H9 (cell line): Measurements from ENCODE around the gene DUSP5. TPM values are rescaled to one million over a fixed set of nuclear protein-coding genes. Genes with fewer than 3 reads are reported as not detected.

Experiments
- DNase-seq: peaks from one replicate; pipeline ENCODE4 v3.0.0-alpha.2; 2017
- H2AFZ ChIP-seq: one replicate; pipeline ENCODE4 v1.6.1; 2013; ENCODE audit warnings: mild to moderate bottlenecking, low read length, control low read depth, moderate library complexity
- H2AK5ac ChIP-seq: 2 replicates; pipeline ENCODE4 v1.6.1; 2013; ENCODE audit warnings: low read length, control low read depth, mixed read lengths; ENCODE audit not compliant: insufficient read length
- H2BK120ac ChIP-seq: one replicate; pipeline ENCODE4 v1.6.1; 2013; ENCODE audit warnings: low read depth, mild to moderate bottlenecking, low read length, control low read depth, inconsistent platforms; ENCODE audit not compliant: poor library complexity, severe bottlenecking
- H2BK12ac ChIP-seq: 2 replicates; pipeline ENCODE4 v1.6.1; 2013; ENCODE audit warnings: low read length, control low read depth, mixed read lengths, low read depth; ENCODE audit not compliant: insufficient read length
- H2BK15ac ChIP-seq: 2 replicates; pipeline ENCODE4 v1.6.1; 2013; ENCODE audit warnings: low read depth, low read length, control low read depth
- H2BK20ac ChIP-seq: one replicate; pipeline ENCODE4 v1.6.1; 2013; ENCODE audit warnings: low read depth, mild to moderate bottlenecking, low read length, control low read depth, inconsistent platforms; ENCODE audit not compliant: poor library complexity, severe bottlenecking
- H2BK5ac ChIP-seq: 2 replicates; pipeline ENCODE4 v1.6.1; 2013; ENCODE audit warnings: low read length, control low read depth, mixed read lengths; ENCODE audit not compliant: insufficient read length
- H3K14ac ChIP-seq: 2 replicates; pipeline ENCODE4 v1.6.1; 2013; ENCODE audit warnings: low read length, control low read depth; ENCODE audit not compliant: insufficient read depth
- H3K18ac ChIP-seq: 2 replicates; pipeline ENCODE4 v1.6.1; 2013; ENCODE audit warnings: low read depth, mild to moderate bottlenecking, mixed read lengths, low read length, control low read depth; ENCODE audit not compliant: insufficient read length
- H3K23ac ChIP-seq: 2 replicates; pipeline ENCODE4 v1.6.1; 2013; ENCODE audit warnings: low read length, control low read depth, mixed read lengths, low read depth; ENCODE audit not compliant: insufficient read length
- H3K23me2 ChIP-seq: 2 replicates; pipeline ENCODE4 v1.6.1; 2013; ENCODE audit warnings: low read depth, mild to moderate bottlenecking, mixed read lengths, low read length, control low read depth; ENCODE audit not compliant: insufficient read length, poor library complexity, severe bottlenecking
- H3K27ac ChIP-seq: 2 replicates; pipeline ENCODE4 v1.5.1; 2013; ENCODE audit warnings: low read length, control low read depth, mixed read lengths, low read depth; ENCODE audit not compliant: insufficient read length
- H3K27me3 ChIP-seq: 2 replicates; pipeline ENCODE4 v1.6.1; 2013; ENCODE audit warnings: low read length, control low read depth, inconsistent platforms; ENCODE audit not compliant: insufficient read depth
- H3K4ac ChIP-seq: 2 replicates; pipeline ENCODE4 v1.6.1; 2013; ENCODE audit warnings: low read depth, mild to moderate bottlenecking, control low read depth, inconsistent platforms, low read length, moderate library complexity
- H3K4me1 ChIP-seq: 2 replicates; pipeline ENCODE4 v1.6.1; 2013; ENCODE audit warnings: low read length, control low read depth, inconsistent platforms; ENCODE audit not compliant: insufficient read depth
- H3K4me2 ChIP-seq: 2 replicates; pipeline ENCODE4 v1.6.1; 2013; ENCODE audit warnings: low read length, control low read depth, mixed read lengths; ENCODE audit not compliant: insufficient read length, insufficient read depth
- H3K56ac ChIP-seq: 2 replicates; pipeline ENCODE4 v1.6.1; 2013; ENCODE audit warnings: low read depth, mild to moderate bottlenecking, mixed read lengths, low read length, control low read depth; ENCODE audit not compliant: insufficient read length
- H3K79me1 ChIP-seq: 2 replicates; pipeline ENCODE4 v1.6.1; 2013; ENCODE audit warnings: low read depth, mild to moderate bottlenecking, moderate library complexity, low read length, control low read depth, inconsistent platforms; ENCODE audit not compliant: insufficient read depth, poor library complexity, severe bottlenecking
- H3K79me2 ChIP-seq: 2 replicates; pipeline ENCODE4 v1.6.1; 2013; ENCODE audit warnings: low read length, control low read depth, inconsistent platforms; ENCODE audit not compliant: insufficient read depth
- H3K9ac ChIP-seq: 2 replicates; pipeline ENCODE4 v1.6.1; 2013; ENCODE audit warnings: low read length, control low read depth, mixed read lengths; ENCODE audit not compliant: insufficient read length; ENCODE audit errors: extremely low read depth
- H3K9me3 ChIP-seq: one replicate; pipeline ENCODE4 v1.6.1; 2013; ENCODE audit warnings: low read depth, low read length, inconsistent platforms; ENCODE audit not compliant: control insufficient read depth
- H3T11ph ChIP-seq: one replicate; pipeline ENCODE4 v1.6.1; 2013; ENCODE audit warnings: mild to moderate bottlenecking, low read length, control low read depth, inconsistent platforms
- H4K20me1 ChIP-seq: one replicate; pipeline ENCODE4 v1.6.1; 2013; ENCODE audit not compliant: control insufficient read depth, insufficient read length, insufficient read depth
- H4K5ac ChIP-seq: 2 replicates; pipeline ENCODE4 v1.6.1; 2013; ENCODE audit warnings: low read depth, mild to moderate bottlenecking, mixed read lengths, low read length, control low read depth; ENCODE audit not compliant: insufficient read length
- H4K8ac ChIP-seq: replicated peaks from 2 replicates; pipeline ENCODE4 v1.6.1; 2013; ENCODE audit warnings: low read length, control low read depth, mixed read lengths, low read depth; ENCODE audit not compliant: insufficient read length
- H4K91ac ChIP-seq: 2 replicates; pipeline ENCODE4 v1.6.1; 2013; ENCODE audit warnings: low read depth, mild to moderate bottlenecking, moderate library complexity, mixed read lengths, low read length, control low read depth; ENCODE audit not compliant: insufficient read length
- H3K27ac Mint-ChIP-seq, 3 experiments: 2 replicates in 2 of 3; 3 replicates in 1 of 3; pipeline ENCODE4 v1.8.0; 2020 to 2021; ENCODE audit warnings: mixed read lengths in 3 of 3, mild to moderate bottlenecking in 1 of 3, moderate library complexity in 1 of 3
- H3K27me3 Mint-ChIP-seq: 2 replicates; pipeline ENCODE4 v1.8.0; 2021; ENCODE audit warnings: low read depth, mild to moderate bottlenecking, moderate library complexity, mixed read lengths
- H3K36me3 Mint-ChIP-seq, 3 experiments: 2 replicates in 2 of 3; 3 replicates in 1 of 3; pipeline ENCODE4 v1.8.0; 2020 to 2021; ENCODE audit warnings: low read depth in 3 of 3, mixed read lengths in 3 of 3; ENCODE audit not compliant: insufficient read depth in 1 of 3
- H3K4me1 Mint-ChIP-seq, 2 experiments: 2 replicates each; pipeline ENCODE4 v1.8.0; 2020; ENCODE audit warnings: mixed read lengths in 2 of 2
- H3K4me3 Mint-ChIP-seq, 2 experiments: 2 replicates in 1 of 2; 3 replicates in 1 of 2; pipeline ENCODE4 v1.8.0; 2020 to 2021; ENCODE audit warnings: mild to moderate bottlenecking in 2 of 2, mixed read lengths in 2 of 2, moderate library complexity in 1 of 2
- H3K9me3 Mint-ChIP-seq, 2 experiments: 2 replicates in 1 of 2; 3 replicates in 1 of 2; pipeline ENCODE4 v1.8.0; 2020; ENCODE audit warnings: mild to moderate bottlenecking in 2 of 2, mixed read lengths in 2 of 2, moderate library complexity in 1 of 2
- WGBS: extraction: QIAGEN DNeasy Blood & Tissue Kit; methylation state at CpG from one replicate; pipeline ENCODE4 v1.1.7; 2013; ENCODE audit warnings: missing lambda C conversion rate, low lambda C conversion rate, mixed read lengths; ENCODE audit not compliant: insufficient read length; ENCODE audit errors: extremely low coverage; 5-methylcytosine and 5-hydroxymethylcytosine counted together
- total RNA-seq: library from RNA; stranded (reverse); gene quantifications from 2 replicates; pipeline ENCODE4 v1.2.1, GENCODE V29; 2021
- TF ChIP-seq, protein P1 (sequence below): fragments of 200-600 bp; sonication (generic); conservative IDR thresholded peaks from 3 replicates; pipeline ENCODE4 v1.8.0; 2021; ENCODE audit warnings: antibody characterized with exemption, mild to moderate bottlenecking

DUSP5 gene
- total RNA-seq, 1 experiment from 2014 or later: 29.3 TPM

- no peak overlapping the region for H3T11ph ChIP-seq
- H3K4me2 ChIP-seq: peak overlapping the region; percentile 47
- peaks cover 21% of the 10 kb centered on the region; the same call in 1 of the 2 replicates for H3K79me2 ChIP-seq
- Mint-ChIP-seq H3K27ac (peak overlapping the region in 1 of 3 experiments; percentile 93; a peak in 2 of 7 replicates), H3K4me1 (peaks cover 50 to 57% of the 10 kb centered on the region in 2 experiments), H3K27me3 (peaks cover 38% of the 10 kb centered on the region), H3K4me3 (peak overlapping the region; percentile 78 to 92), H3K36me3 (peaks cover 10 to 27% (median 16%) of the 10 kb centered on the region in 3 experiments; a peak in 4 of 7 replicates), H3K9me3 (peaks cover 0 to 2% of the 10 kb centered on the region in 2 experiments; a peak in 3 of 5 replicates)
- H3K4ac ChIP-seq: no peak overlapping the region
- no peak overlapping the region for H2BK12ac ChIP-seq
- H3K27ac ChIP-seq: no peak overlapping the region
- no peak overlapping the region for H2AK5ac ChIP-seq
- no peaks in the 10 kb centered on the region; the same call in 1 of the 2 replicates for H3K27me3 ChIP-seq
- no peak overlapping the region for H3K14ac ChIP-seq
- peaks cover 25% of the 10 kb centered on the region for H3K23me2 ChIP-seq
- no peak overlapping the region for H3K23ac ChIP-seq
- H3K4me1 ChIP-seq: peaks cover 12% of the 10 kb centered on the region
- no peak overlapping the region for H2BK5ac ChIP-seq
- H4K8ac ChIP-seq: no peak overlapping the region
- no peak overlapping the region for H3K9ac ChIP-seq
- H2AFZ ChIP-seq: no peak overlapping the region
- H3K9me3 ChIP-seq: no peaks in the 10 kb centered on the region
- WGBS: no CpG with 5 or more reads among the region's 9 CpGs
- no peak for DNase-seq
- no peak overlapping the region for H3K18ac ChIP-seq
- H2BK120ac ChIP-seq: no peak overlapping the region
- H2BK20ac ChIP-seq: no peak overlapping the region
- TF ChIP-seq, protein P1, sequence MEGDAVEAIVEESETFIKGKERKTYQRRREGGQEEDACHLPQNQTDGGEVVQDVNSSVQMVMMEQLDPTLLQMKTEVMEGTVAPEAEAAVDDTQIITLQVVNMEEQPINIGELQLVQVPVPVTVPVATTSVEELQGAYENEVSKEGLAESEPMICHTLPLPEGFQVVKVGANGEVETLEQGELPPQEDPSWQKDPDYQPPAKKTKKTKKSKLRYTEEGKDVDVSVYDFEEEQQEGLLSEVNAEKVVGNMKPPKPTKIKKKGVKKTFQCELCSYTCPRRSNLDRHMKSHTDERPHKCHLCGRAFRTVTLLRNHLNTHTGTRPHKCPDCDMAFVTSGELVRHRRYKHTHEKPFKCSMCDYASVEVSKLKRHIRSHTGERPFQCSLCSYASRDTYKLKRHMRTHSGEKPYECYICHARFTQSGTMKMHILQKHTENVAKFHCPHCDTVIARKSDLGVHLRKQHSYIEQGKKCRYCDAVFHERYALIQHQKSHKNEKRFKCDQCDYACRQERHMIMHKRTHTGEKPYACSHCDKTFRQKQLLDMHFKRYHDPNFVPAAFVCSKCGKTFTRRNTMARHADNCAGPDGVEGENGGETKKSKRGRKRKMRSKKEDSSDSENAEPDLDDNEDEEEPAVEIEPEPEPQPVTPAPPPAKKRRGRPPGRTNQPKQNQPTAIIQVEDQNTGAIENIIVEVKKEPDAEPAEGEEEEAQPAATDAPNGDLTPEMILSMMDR: no peak
- H3K79me1 ChIP-seq: no peaks in the 10 kb centered on the region
- H3K56ac ChIP-seq: no peak overlapping the region
- no peak overlapping the region for H4K91ac ChIP-seq
- H2BK15ac ChIP-seq: no peak overlapping the region
- no peak overlapping the region for H4K5ac ChIP-seq
- H4K20me1 ChIP-seq: peaks cover 4% of the 10 kb centered on the region
Observed at GRCh38 chr10:110499796-110500514, 2.2 kb downstream of the DUSP5 start.
